HepG2 (cell line): Measurements from ENCODE around the gene ELAVL2. TPM values are rescaled to one million over a fixed set of nuclear protein-coding genes. Genes with fewer than 3 reads are reported as not detected.

Experiments used
- ATAC-seq: fragments of 200-7000 bp; cut with Tn5 transposase; 3 replicates; pipeline ENCODE4 v1.9.1; 2020; ENCODE audit warnings: mild to moderate bottlenecking, moderate library complexity
- BruUV-seq: library from RNA; stranded (reverse); fragments of 400-500 nt; replicated peaks from 2 replicates; lab custom pipeline; 2021; lab: Mats Ljungman, UMichigan
- CTCF ChIA-PET: fragments of 300-600 bp; formaldehyde crosslinking; extraction: SDS; loops from one replicate; lab custom pipeline; 2021; ENCODE audit warnings: low total read pairs, inconsistent platforms, low intra/inter-chr PET ratio; lab: Yijun Ruan, JAX
- POLR2A ChIA-PET: fragments of 350-600 bp; sonication (Branson Sonifier 250); formaldehyde crosslinking; loops from one replicate; lab custom pipeline; 2020; ENCODE audit warnings: antibody characterized with exemption, inconsistent platforms; lab: Yijun Ruan, JAX
- DNase-seq: peaks from one replicate; pipeline ENCODE4 v3.0.0-alpha.2; 2015; ENCODE audit warnings: low spot score
- FAIRE-seq: peaks from 3 replicates; lab custom pipeline; 2011; peaks lifted over from hg19 to GRCh38; lab: Jason Lieb, UNC
- H2AFZ ChIP-seq: one replicate; pipeline ENCODE4 v1.6.1; 2011; ENCODE audit warnings: low read length, inconsistent platforms
- H3K27ac ChIP-seq: fragments of 300-600 bp; 3 replicates; pipeline ENCODE4 v1.8.0; 2011; ENCODE audit warnings: mixed run types, mild to moderate bottlenecking, mixed read lengths, low read length, inconsistent platforms; ENCODE audit not compliant: insufficient read depth; ENCODE audit errors: extremely low read length
- H3K27me3 ChIP-seq, 2 experiments: fragments of 200-600 bp in 1 of 2; 2 replicates in 1 of 2; 3 replicates in 1 of 2; pipeline versions ENCODE4 v1.6.0 to v1.8.0; 2011; ENCODE audit warnings: low read length in 2 of 2, mild to moderate bottlenecking in 2 of 2, moderate library complexity in 2 of 2, inconsistent platforms in 1 of 2; ENCODE audit not compliant: insufficient read depth in 2 of 2, control insufficient read depth in 1 of 2
- H3K36me3 ChIP-seq, 2 experiments: fragments of 200-600 bp in 1 of 2; replicated peaks in 1 of 2; 2 replicates in 1 of 2; 3 replicates in 1 of 2; pipeline versions ENCODE4 v1.5.1 to v1.8.0; 2011; ENCODE audit warnings: low read length in 2 of 2, inconsistent platforms in 1 of 2; ENCODE audit not compliant: insufficient read depth in 2 of 2, control insufficient read depth in 1 of 2
- H3K4me1 ChIP-seq: 2 replicates; pipeline ENCODE4 v1.5.1; 2012; ENCODE audit warnings: low read length, inconsistent platforms; ENCODE audit not compliant: insufficient read depth
- H3K4me2 ChIP-seq: 2 replicates; pipeline ENCODE4 v1.6.0; 2011; ENCODE audit warnings: low read depth, low read length, inconsistent platforms
- H3K4me3 ChIP-seq, 3 experiments: fragments of 200-600 bp in 1 of 3; sonication (generic), shearing (Covaris generic) in 1 of 3; replicated peaks in 1 of 3; 2 replicates each; pipeline ENCODE4 v1.5.1; 2011 to 2016; ENCODE audit warnings: low read length in 3 of 3, inconsistent platforms in 2 of 3, low read depth in 2 of 3, mild to moderate bottlenecking in 2 of 3, control low read depth in 1 of 3, mixed read lengths in 1 of 3; ENCODE audit not compliant: insufficient read depth in 1 of 3
- H3K79me2 ChIP-seq: one replicate; pipeline ENCODE4 v1.6.1; 2011; ENCODE audit warnings: low read length, inconsistent platforms; ENCODE audit not compliant: insufficient read depth
- H3K9ac ChIP-seq: 2 replicates; pipeline ENCODE4 v1.6.0; 2011; ENCODE audit warnings: mild to moderate bottlenecking, low read depth, low read length, inconsistent platforms; ENCODE audit not compliant: insufficient read depth
- H3K9me3 ChIP-seq: 2 replicates; pipeline ENCODE4 v1.5.1; 2012; ENCODE audit warnings: mild to moderate bottlenecking, low read length
- H4K20me1 ChIP-seq: 2 replicates; pipeline ENCODE4 v1.6.0; 2011; ENCODE audit warnings: inconsistent platforms, mild to moderate bottlenecking, low read length, moderate library complexity; ENCODE audit not compliant: insufficient read depth
- BCL3 ChIP-seq: sonication (generic); formaldehyde crosslinking; IDR thresholded peaks from 2 replicates; pipeline ENCODE4 v1.5.1; 2020; ENCODE audit warnings: mild to moderate bottlenecking, missing genetic modification reagents, moderate library complexity
- CTCF ChIP-seq: sonication (generic); formaldehyde crosslinking; IDR thresholded peaks from 2 replicates; pipeline ENCODE4 v1.5.0; 2020; ENCODE audit warnings: mild to moderate bottlenecking, missing genetic modification reagents, moderate library complexity
- FOXK2 ChIP-seq: fragments of 450-650 bp; IDR thresholded peaks from 2 replicates; pipeline ENCODE4 v1.6.1; 2016
- HOXA3 ChIP-seq: sonication (generic); formaldehyde crosslinking; IDR thresholded peaks from 2 replicates; pipeline ENCODE4 v1.5.0; 2020; ENCODE audit warnings: missing genetic modification reagents
- MTA3 ChIP-seq: sonication (generic); formaldehyde crosslinking; IDR thresholded peaks from 2 replicates; pipeline ENCODE4 v1.4.0; 2020; ENCODE audit warnings: missing genetic modification reagents
- NCOA2 ChIP-seq: sonication (generic); formaldehyde crosslinking; IDR thresholded peaks from 2 replicates; pipeline ENCODE4 v1.8.0; 2022; ENCODE audit warnings: inconsistent platforms
- SMYD3 ChIP-seq: sonication (generic); formaldehyde crosslinking; IDR thresholded peaks from 2 replicates; pipeline ENCODE4 v1.8.1; 2023; ENCODE audit warnings: mild to moderate bottlenecking, missing genetic modification reagents
- SRSF4 ChIP-seq: fragments of 200-400 bp; formaldehyde crosslinking; IDR thresholded peaks from one replicate; pipeline ENCODE4 v1.6.1; 2018; ENCODE audit warnings: mild to moderate bottlenecking, low read depth, low read length, moderate library complexity; ENCODE audit not compliant: poor library complexity, severe bottlenecking
- TFDP1 ChIP-seq: IDR thresholded peaks from 2 replicates; pipeline ENCODE4 v1.6.1; 2016; ENCODE audit warnings: missing compliant biosample characterization, missing genetic modification reagents, borderline replicate concordance
- TOPORS ChIP-seq: sonication (generic); formaldehyde crosslinking; IDR thresholded peaks from 2 replicates; pipeline ENCODE4 v1.8.0; 2023; ENCODE audit warnings: mild to moderate bottlenecking, missing genetic modification reagents
- ZFP36L2 ChIP-seq: sonication (generic); formaldehyde crosslinking; IDR thresholded peaks from 2 replicates; pipeline ENCODE4 v1.4.0; 2020; ENCODE audit warnings: missing genetic modification reagents
- ZNF367 ChIP-seq: sonication (generic); formaldehyde crosslinking; IDR thresholded peaks from 2 replicates; pipeline ENCODE4 v1.4.0; 2020; ENCODE audit warnings: missing genetic modification reagents, borderline replicate concordance
- ZNF557 ChIP-seq: sonication (generic); formaldehyde crosslinking; IDR thresholded peaks from 2 replicates; pipeline ENCODE4 v1.4.0; 2020; ENCODE audit warnings: missing genetic modification reagents
- ZNF646 ChIP-seq: sonication (generic); formaldehyde crosslinking; IDR thresholded peaks from 2 replicates; pipeline ENCODE4 v1.9.0; 2021; ENCODE audit warnings: mild to moderate bottlenecking, missing genetic modification reagents
- ZNF737 ChIP-seq: sonication (generic); formaldehyde crosslinking; IDR thresholded peaks from 2 replicates; pipeline ENCODE4 v1.5.0; 2020; ENCODE audit warnings: missing genetic modification reagents, mild to moderate bottlenecking, borderline replicate concordance
- ZNF749 ChIP-seq: sonication (generic); formaldehyde crosslinking; IDR thresholded peaks from 2 replicates; pipeline ENCODE4 v1.8.0; 2022; ENCODE audit warnings: mild to moderate bottlenecking, missing genetic modification reagents, moderate library complexity, borderline replicate concordance
- in situ Hi-C: cut with HindIII; loops from 2 replicates; pipeline ENCODE4 v1.10.0; 2017; ENCODE audit warnings: low pct_unique_long_range_greater_than_20kb; ENCODE audit not compliant: extremely low pct_ligation_motif_present
- intact Hi-C: fragments of 100-400 bp; cut with micrococcal nuclease; formaldehyde crosslinking; loops from one replicate; pipeline ENCODE4 v1.10.0; 2022; ENCODE audit not compliant: unreplicated experiment
- polyA plus RNA-seq, 8 experiments: library from polyadenylated mRNA; depleted of rRNA in 3 of 8; stranded (reverse) in 7 of 8; unstranded in 1 of 8; fragments of >200 nt; fragmentation: Illumina TruSeq in 4 of 8; extraction: Trizol in 4 of 8; gene quantifications; 2 replicates each; pipeline versions ENCODE4 v1.2.1 to v1.2.3, GENCODE V29; 2011 to 2016; ENCODE audit warnings: low read depth in 4 of 8, missing spikeins in 1 of 8, mixed read lengths in 1 of 8; ENCODE audit not compliant: insufficient read depth in 1 of 8
- total RNA-seq, 5 experiments: library from RNA; depleted of rRNA; stranded (reverse); fragments of >200 nt; fragmentation: Illumina TruSeq; extraction: Trizol; gene quantifications; 2 replicates each; pipeline ENCODE4 v1.2.3, GENCODE V29; 2016; ENCODE audit warnings: low read depth in 1 of 5

ELAVL2 gene
- total and polyA plus RNA-seq, 2 of the 13 experiments (the other 11 are each of a cell fraction or from before 2014, with no cell fraction given) = not detected

- no peak overlapping the region for H3K4me2 ChIP-seq
- in situ Hi-C loops = no loop called here
- 0 out of 2 replicates have a peak, but pooled peaks cover 6% of the 10 kb centered on the region for H3K4me1 ChIP-seq
- ChIA-PET CTCF (no interaction called here), POLR2A (no interaction called here)
- no peak overlapping the region for H3K27ac ChIP-seq
- DNase-seq (no peak), ATAC-seq (no peak), FAIRE-seq (no peak)
- no peak overlapping the region for H3K9ac ChIP-seq
- intact Hi-C loops = no loop called here
- TF ChIP-seq SRSF4 (no peak), ZNF646 (no peak), TOPORS (CRISPR knock-in tag) (no peak), ZNF367 (CRISPR knock-in tag) (no peak), HOXA3 (CRISPR knock-in tag) (no peak), ZNF749 (CRISPR knock-in tag) (no peak), ZNF737 (CRISPR knock-in tag) (no peak), BCL3 (CRISPR knock-in tag) (no peak), MTA3 (no peak), CTCF (CRISPR knock-in tag) (no peak), SMYD3 (CRISPR knock-in tag) (no peak), FOXK2 (no peak), ZNF557 (CRISPR knock-in tag) (no peak), TFDP1 (no peak), NCOA2 (CRISPR knock-in tag) (no peak), ZFP36L2 (CRISPR knock-in tag) (no peak)
- H4K20me1 ChIP-seq = no peaks in the 10 kb centered on the region
- peaks cover 14% of the 10 kb centered on the region; the same call in 1 of the 2 replicates for H3K9me3 ChIP-seq
- no peak overlapping the region for H2AFZ ChIP-seq
- H3K27me3 ChIP-seq = no peaks in the 10 kb centered on the region
- H3K36me3 ChIP-seq = no peaks in the 10 kb centered on the region
- H3K4me3 ChIP-seq = no peak overlapping the region
- BruUV-seq = no TSS peak
- no peaks in the 10 kb centered on the region for H3K79me2 ChIP-seq
Measured at GRCh38 chr9:23663946-23664345, 162.1 kb downstream of the ELAVL2 start.
